GM12864 (cell line): ENCODE measurements around the gene PRPF40A.

ENCODE experiments used
- DNase-seq: peaks from one replicate; pipeline ENCODE4 v3.0.0-alpha.2; 2011; ENCODE audit warnings: low read depth
- H3K4me3 ChIP-seq: 2 replicates; pipeline ENCODE4 v1.5.1; 2011; ENCODE audit warnings: mild to moderate bottlenecking, low read depth, low read length, control low read depth
- CTCF ChIP-seq: IDR thresholded peaks from 2 replicates; pipeline ENCODE4 v1.5.1; 2011; ENCODE audit warnings: low read depth, mild to moderate bottlenecking, moderate library complexity, low read length, control low read depth, inconsistent platforms; ENCODE audit errors: missing control alignments

Gene PRPF40A

GRCh38 chr2:152644189-152644873 lies 72.9 kb downstream of the PRPF40A start:
- TF ChIP-seq CTCF, result no peak
- H3K4me3 ChIP-seq, result no peak overlapping the region
- DNase-seq, result no peak

- no peak for TF ChIP-seq CTCF
- DNase-seq, result no peak
- no peak overlapping the region for H3K4me3 ChIP-seq
These were observed 78.7 kb downstream of the PRPF40A start for GRCh38 chr2:152638590-152638989.

- TF ChIP-seq CTCF, result no peak
- no peak overlapping the region for H3K4me3 ChIP-seq
- DNase-seq, result no peak
These were observed 79.2 kb downstream of the PRPF40A start for GRCh38 chr2:152638056-152638455.

- no peak for TF ChIP-seq CTCF
- no peak overlapping the region for H3K4me3 ChIP-seq
- no peak for DNase-seq
These were observed 80.0 kb downstream of the PRPF40A start for GRCh38 chr2:152637251-152637650.

- TF ChIP-seq CTCF, result peak; percentile 78
- DNase-seq, result peak; percentile 15
- H3K4me3 ChIP-seq, result no peak overlapping the region
These were observed 81.5 kb downstream of the PRPF40A start for GRCh38 chr2:152635635-152636298.

- no peak overlapping the region for H3K4me3 ChIP-seq
- no peak for DNase-seq
These were observed 84.5 kb downstream of the PRPF40A start for GRCh38 chr2:152632736-152633135.

More at GRCh38 chr2:152632736-152633135, 84.5 kb downstream of the PRPF40A start:
- no peak for TF ChIP-seq CTCF
